H1 (cell line): ENCODE measurements around the gene AOAH. TPM values are rescaled to one million over a fixed set of nuclear protein-coding genes. Genes with fewer than 3 reads are reported as not detected.

Experiments
- CTCF ChIA-PET: fragments of 300-600 bp; sonication (Branson Sonifier 250); formaldehyde crosslinking; loops from one replicate; lab custom pipeline; 2021; ENCODE audit not compliant: partially characterized antibody; lab: Charles Lee
- POLR2A ChIA-PET: fragments of 300-600 bp; sonication (Branson Sonifier 250); formaldehyde crosslinking; loops from one replicate; lab custom pipeline; 2021; ENCODE audit warnings: inconsistent platforms; ENCODE audit not compliant: partially characterized antibody; lab: Charles Lee
- DNase-seq, 2 experiments: peaks; one replicate each; pipeline versions ENCODE4 v3.0.0 to v3.0.0-alpha.2; 2010 to 2022; ENCODE audit warnings: low spot score in 2 of 2, low read depth in 1 of 2, mixed read lengths in 1 of 2
- FAIRE-seq: peaks from 2 replicates; lab custom pipeline; 2011; peaks lifted over from hg19 to GRCh38; lab: Jason Lieb, UNC
- H2AFZ ChIP-seq: 2 replicates; pipeline ENCODE4 v1.8.1; 2012; ENCODE audit warnings: low read length, inconsistent platforms
- H2AK5ac ChIP-seq: 2 replicates; pipeline ENCODE4 v1.6.1; 2013; ENCODE audit warnings: low read depth, low read length
- H2BK120ac ChIP-seq: replicated peaks from 2 replicates; pipeline ENCODE3; 2013; ENCODE audit warnings: low read depth, low read length, inconsistent platforms
- H2BK12ac ChIP-seq: 2 replicates; pipeline ENCODE4 v1.6.1; 2013; ENCODE audit warnings: low read depth, low read length
- H2BK15ac ChIP-seq: 2 replicates; pipeline ENCODE4 v1.6.1; 2013; ENCODE audit warnings: low read length
- H2BK20ac ChIP-seq: 2 replicates; pipeline ENCODE4 v1.6.1; 2013; ENCODE audit warnings: low read length
- H2BK5ac ChIP-seq: 2 replicates; pipeline ENCODE4 v1.6.1; 2013; ENCODE audit warnings: low read depth, low read length
- H3K14ac ChIP-seq: 2 replicates; pipeline ENCODE4 v1.6.1; 2013; ENCODE audit warnings: inconsistent platforms; ENCODE audit not compliant: insufficient read length
- H3K18ac ChIP-seq: 2 replicates; pipeline ENCODE4 v1.6.1; 2013; ENCODE audit warnings: low read length; ENCODE audit errors: extremely low read depth
- H3K23ac ChIP-seq: 2 replicates; pipeline ENCODE4 v1.6.1; 2013; ENCODE audit warnings: inconsistent platforms; ENCODE audit not compliant: insufficient read length
- H3K23me2 ChIP-seq: 2 replicates; pipeline ENCODE4 v1.6.1; 2013; ENCODE audit warnings: low read depth, low read length
- H3K27ac ChIP-seq: 2 replicates; pipeline ENCODE4 v1.6.1; 2011; ENCODE audit warnings: low read depth, low read length, inconsistent platforms
- H3K27me3 ChIP-seq, 4 experiments: replicated peaks in 1 of 4; 1 replicate in 1 of 4; 2 replicates in 3 of 4; pipeline versions ENCODE4 v1.6.1 to v1.8.1; 2011 to 2013; ENCODE audit warnings: low read length in 3 of 4, mild to moderate bottlenecking in 3 of 4, inconsistent platforms in 2 of 4, mixed read lengths in 2 of 4, moderate library complexity in 1 of 4; ENCODE audit not compliant: control insufficient read depth in 3 of 4, insufficient read depth in 3 of 4; ENCODE audit errors: extremely low read depth in 1 of 4
- H3K36me3 ChIP-seq, 4 experiments: 2 replicates each; pipeline versions ENCODE4 v1.6.1 to v1.8.1; 2011 to 2013; ENCODE audit warnings: mild to moderate bottlenecking in 4 of 4, low read length in 3 of 4, moderate library complexity in 2 of 4, control low read depth in 1 of 4, inconsistent platforms in 1 of 4; ENCODE audit not compliant: insufficient read depth in 4 of 4, control insufficient read depth in 2 of 4
- H3K4ac ChIP-seq: replicated peaks from 2 replicates; pipeline ENCODE3; 2013; ENCODE audit warnings: low read length, low read depth, mixed read lengths, inconsistent platforms; ENCODE audit not compliant: insufficient read length
- H3K4me1 ChIP-seq, 4 experiments: replicated peaks in 1 of 4; 1 replicate in 1 of 4; 2 replicates in 3 of 4; pipeline versions ENCODE4 v1.6.1 to v1.8.1; 2011 to 2013; ENCODE audit warnings: low read length in 3 of 4, inconsistent platforms in 2 of 4, mixed read lengths in 1 of 4; ENCODE audit not compliant: insufficient read depth in 4 of 4, control insufficient read depth in 3 of 4
- H3K4me2 ChIP-seq, 2 experiments: 2 replicates each; pipeline versions ENCODE4 v1.6.1 to v1.8.1; 2011 to 2013; ENCODE audit warnings: low read depth in 2 of 2, low read length in 2 of 2, control low read depth in 1 of 2, inconsistent platforms in 1 of 2, mild to moderate bottlenecking in 1 of 2; ENCODE audit not compliant: insufficient read depth in 1 of 2
- H3K4me3 ChIP-seq, 4 experiments: fragments of 200-600, 300-600 bp in 1 of 4; sonication (generic), shearing (Covaris generic), sonication (Bioruptor Twin) in 1 of 4; 2 replicates each; pipeline versions ENCODE4 v1.5.1 to v1.8.1; 2011 to 2016; ENCODE audit warnings: low read length in 4 of 4, low read depth in 3 of 4, control low read depth in 2 of 4, inconsistent platforms in 2 of 4, mild to moderate bottlenecking in 2 of 4, mixed read lengths in 1 of 4, moderate library complexity in 1 of 4; ENCODE audit not compliant: insufficient read depth in 2 of 4; ENCODE audit errors: extremely low read depth in 1 of 4
- H3K56ac ChIP-seq: replicated peaks from 2 replicates; pipeline ENCODE3; 2013; ENCODE audit warnings: low read depth, mild to moderate bottlenecking, mixed read lengths, low read length, inconsistent platforms; ENCODE audit not compliant: insufficient read length
- H3K79me1 ChIP-seq: 2 replicates; pipeline ENCODE4 v1.6.1; 2013; ENCODE audit warnings: low read depth, low read length, control low read depth
- H3K79me2 ChIP-seq, 2 experiments: 2 replicates each; pipeline versions ENCODE4 v1.6.1 to v1.8.1; 2012 to 2013; ENCODE audit warnings: low read length in 2 of 2, mild to moderate bottlenecking in 2 of 2, inconsistent platforms in 1 of 2; ENCODE audit not compliant: insufficient read depth in 2 of 2, control insufficient read depth in 1 of 2
- H3K9ac ChIP-seq, 4 experiments: replicated peaks in 1 of 4; 1 replicate in 1 of 4; 2 replicates in 3 of 4; pipeline versions ENCODE4 v1.6.1 to v1.8.1; 2011 to 2013; ENCODE audit warnings: low read depth in 3 of 4, low read length in 3 of 4, control low read depth in 2 of 4, mild to moderate bottlenecking in 2 of 4, moderate library complexity in 2 of 4, inconsistent platforms in 1 of 4; ENCODE audit errors: extremely low read depth in 1 of 4
- H3K9me3 ChIP-seq, 2 experiments: 2 replicates each; pipeline versions ENCODE4 v1.6.1 to v1.8.1; 2012 to 2013; ENCODE audit warnings: mild to moderate bottlenecking in 2 of 2, moderate library complexity in 2 of 2, control low read depth in 1 of 2, inconsistent platforms in 1 of 2, low read depth in 1 of 2, low read length in 1 of 2, mixed read lengths in 1 of 2; ENCODE audit not compliant: insufficient read depth in 2 of 2
- H4K20me1 ChIP-seq, 2 experiments: replicated peaks in 1 of 2; 2 replicates each; pipeline versions ENCODE3 to v1.8.1; 2011 to 2013; ENCODE audit warnings: inconsistent platforms in 2 of 2, low read length in 2 of 2, mild to moderate bottlenecking in 1 of 2; ENCODE audit not compliant: insufficient read depth in 2 of 2, control insufficient read depth in 1 of 2
- H4K5ac ChIP-seq: 2 replicates; pipeline ENCODE4 v1.6.1; 2013; ENCODE audit warnings: low read length, low read depth, mixed read lengths, inconsistent platforms; ENCODE audit not compliant: insufficient read length
- H4K8ac ChIP-seq: 2 replicates; pipeline ENCODE4 v1.8.0; 2013; ENCODE audit warnings: mild to moderate bottlenecking, moderate library complexity, low read length, inconsistent platforms; ENCODE audit not compliant: insufficient read depth; ENCODE audit errors: extremely low read depth
- H4K91ac ChIP-seq: replicated peaks from 2 replicates; pipeline ENCODE3; 2013; ENCODE audit warnings: low read length, mixed read lengths, inconsistent platforms; ENCODE audit not compliant: insufficient read length
- CBX5 ChIP-seq: fragments of 300-800, 300-1000 bp; sonication (generic); IDR thresholded peaks from 2 replicates; pipeline ENCODE4 v1.7.1; 2016; ENCODE audit warnings: antibody characterized with exemption, low read length, low read depth
- CEBPB ChIP-seq: IDR thresholded peaks from 2 replicates; pipeline ENCODE4 v1.6.1; 2012; ENCODE audit warnings: low read depth, low read length
- EP300 ChIP-seq, 2 experiments: IDR thresholded peaks; 1 replicate in 1 of 2; 2 replicates in 1 of 2; pipeline ENCODE4 v1.6.1; 2011 to 2012; ENCODE audit warnings: low read depth in 2 of 2, low read length in 2 of 2, mild to moderate bottlenecking in 2 of 2, borderline replicate concordance in 1 of 2, inconsistent platforms in 1 of 2, moderate library complexity in 1 of 2
- JUN ChIP-seq: IDR thresholded peaks from 2 replicates; pipeline ENCODE4 v1.6.1; 2011; ENCODE audit warnings: low read depth, mild to moderate bottlenecking, improper control_type of control experiment, low read length
- POU5F1 ChIP-seq: IDR thresholded peaks from 2 replicates; pipeline ENCODE4 v1.6.1; 2011; ENCODE audit warnings: low read depth, mild to moderate bottlenecking, low read length, moderate library complexity
- SP1 ChIP-seq: IDR thresholded peaks from 2 replicates; pipeline ENCODE4 v1.6.1; 2011; ENCODE audit warnings: low read depth, low read length
- TBP ChIP-seq: IDR thresholded peaks from 2 replicates; pipeline ENCODE4 v1.6.1; 2011; ENCODE audit warnings: low read depth, low read length, improper control_type of control experiment
- TCF12 ChIP-seq: IDR thresholded peaks from 2 replicates; pipeline ENCODE4 v1.6.1; 2011; ENCODE audit warnings: low read depth, mild to moderate bottlenecking, low read length
- WGBS, 2 experiments: shearing (Covaris generic) in 1 of 2; methylation state at CpG; one replicate each; pipeline versions ENCODE4 v1.1.6 to v1.1.7; 2013 to 2015; ENCODE audit warnings: low lambda C conversion rate in 2 of 2, mixed read lengths in 2 of 2, inconsistent platforms in 1 of 2, low coverage in 1 of 2, missing lambda C conversion rate in 1 of 2; ENCODE audit not compliant: insufficient replicate concordance in 2 of 2, insufficient coverage in 1 of 2, insufficient read length in 1 of 2; ENCODE audit errors: extremely low coverage in 1 of 2, missing lambda C conversion rate in 1 of 2; 5-methylcytosine and 5-hydroxymethylcytosine counted together
- polyA plus RNA-seq, 7 experiments: library from polyadenylated mRNA; depleted of rRNA in 3 of 7; stranded (reverse) in 5 of 7; unstranded in 2 of 7; fragments of >200 nt in 5 of 7; fragments of 200-250 nt in 2 of 7; gene quantifications; 1 replicate in 5 of 7; 2 replicates in 1 of 7; 4 replicates in 1 of 7; pipeline versions ENCODE4 v1.2.1 to v1.2.3, GENCODE V29; 2011 to 2013; ENCODE audit warnings: missing spikeins in 2 of 7, mixed read lengths in 2 of 7
- total RNA-seq: library from RNA; stranded (reverse); fragmentation: NEBNext Ultra II Directional; extraction: Animal tissue kit (Norgen Biotek cat#: 25700); gene quantifications from 2 replicates; pipeline ENCODE4 v1.2.1, GENCODE V29; 2021

The AOAH gene
- total and polyA plus RNA-seq, 2 of the 8 experiments (the other 6 are each of a cell fraction or from before 2014, with no cell fraction given), result 0.08 TPM; not detected in 1

- no peak for TF ChIP-seq CBX5
- no peak for TF ChIP-seq JUN
- TF ChIP-seq SP1, result 0 out of 2 replicates have a peak, but pooled peaks have one; percentile 17
- 0 out of 2 replicates have a peak, but pooled peaks have one; percentile 5 for TF ChIP-seq POU5F1
- TF ChIP-seq EP300 (IDR thresholded peaks at IDR 0.05; ENCODE audit: borderline replicate concordance in 1 of 2, low read depth in 2 of 2, low read length in 2 of 2), result 0 out of 3 replicates have a peak, but pooled peaks of 1 of the 2 experiments have one; percentile 44
- TF ChIP-seq TCF12, result peak; percentile 74; the same call in 1 of the 2 replicates
- no peak for TF ChIP-seq TBP
- TF ChIP-seq CEBPB, result no peak
- Histone ChIP-seq H2BK15ac (no peak overlapping the region), H3K14ac (no peak overlapping the region), H3K4ac (peak overlapping the region; percentile 6), H2BK5ac (peak overlapping the region; percentile 94; the same call in 1 of the 2 replicates), H4K8ac (no peak overlapping the region), H3K4me3 (no peak overlapping the region), H3K27me3 (no peaks in the 10 kb centered on the region), H3K18ac (peak overlapping the region; percentile 68), H2AK5ac (no peak overlapping the region), H3K23me2 (no peaks in the 10 kb centered on the region), H3K4me1 (peaks cover 0 to 19% (median 2%) of the 10 kb centered on the region in 4 experiments; a peak in 3 of 7 replicates), H2BK120ac (peak overlapping the region; percentile 100), H4K91ac (peak overlapping the region; percentile 89), H3K79me2 (no peaks in the 10 kb centered on the region), H2BK20ac (peak overlapping the region; percentile 97), H3K9me3 (peaks cover 2 to 7% of the 10 kb centered on the region in 2 experiments; a peak in 2 of 4 replicates), H3K56ac (no peak overlapping the region), H3K4me2 (peak overlapping the region in 1 of 2 experiments; percentile 9; a peak in 1 of 4 replicates), H3K36me3 (no peaks in the 10 kb centered on the region), H2BK12ac (peak overlapping the region; percentile 45; the same call in 1 of the 2 replicates), H4K5ac (peak overlapping the region; percentile 78), H3K9ac (no peak overlapping the region; a peak in 1 of 7 replicates), H2AFZ (no peak overlapping the region), H3K79me1 (no peaks in the 10 kb centered on the region), H3K27ac (peak overlapping the region; percentile 42; the same call in 1 of the 2 replicates), H3K23ac (no peak overlapping the region), H4K20me1 (no peaks in the 10 kb centered on the region)
- FAIRE-seq (peak; percentile 52), DNase-seq (no peak)
- ChIA-PET CTCF (interaction anchor here (0.6 to 1.0 kb wide), 3 partner anchors 15 to 125 kb away, joined by 3 to 4 read pairs (median 3); no protein-coding TSS in a partner anchor), POLR2A (interaction anchor here (0.9 kb wide), 1 partner anchor 19 kb away, joined by 3 read pairs; no protein-coding TSS in a partner anchor)
- WGBS, 2 experiments, result 67% methylated on average over 7 of the region's 7 CpGs; no CpG with 5 or more reads in 1 of the 2 experiments
Observed at GRCh38 chr7:36567699-36568451, 156.4 kb downstream of the AOAH start.
